GM21515 (cell line): ENCODE measurements around the gene GYS1.

Experiments
- ATAC-seq: cut with Tn5 transposase; IDR thresholded peaks from one replicate; pipeline ENCODE4 v1.9.1; 2021; ENCODE audit not compliant: unreplicated experiment

Gene GYS1

DNA sequence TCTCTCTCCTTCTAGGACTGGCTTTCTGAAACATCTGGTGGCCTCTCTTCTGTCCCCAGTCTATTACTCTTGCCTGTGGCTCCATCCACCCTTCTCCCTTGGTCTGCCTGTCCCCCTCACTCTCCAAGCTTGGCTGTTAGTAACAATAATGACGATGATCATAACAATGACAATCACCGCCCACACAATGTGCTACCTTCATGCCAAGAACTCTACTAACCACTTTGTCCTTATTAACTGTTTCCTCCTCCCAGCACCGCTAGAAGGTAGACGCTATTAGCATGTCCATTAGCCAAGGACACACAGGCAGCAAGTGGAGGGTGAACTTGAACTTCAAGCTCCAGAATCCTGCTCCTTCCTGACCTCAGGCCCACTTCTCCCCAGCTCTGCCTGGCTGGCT is 2.7 kb downstream of the GYS1 start:
- ATAC-seq = no peak

- no peak for ATAC-seq
Observed at GRCh38 chr19:48989701-48990291, 3.3 kb downstream of the GYS1 start.

DNA sequence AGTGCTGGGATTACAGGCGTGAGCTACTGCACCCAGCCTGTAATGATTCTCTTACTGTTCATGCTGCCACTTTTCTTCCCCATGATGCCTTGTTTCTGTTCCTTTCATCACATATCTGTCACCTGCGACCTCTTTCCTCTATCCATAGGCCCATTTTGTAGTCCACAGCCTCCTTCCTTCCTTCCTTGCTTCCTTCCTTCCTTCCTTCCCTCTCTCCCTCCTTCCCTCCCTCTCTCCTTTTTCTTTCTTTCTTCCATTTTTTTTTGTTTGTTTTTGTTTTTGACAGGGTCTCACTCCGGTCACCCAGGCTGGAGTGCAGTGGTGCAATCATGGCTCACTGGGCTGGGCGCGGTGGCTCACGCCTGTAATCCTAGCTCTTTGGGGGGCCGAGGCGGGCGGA is 4.2 kb downstream of the GYS1 start:
- ATAC-seq = no peak

- ATAC-seq = no peak
Observed at GRCh38 chr19:48988286-48988685, 4.8 kb downstream of the GYS1 start.

DNA sequence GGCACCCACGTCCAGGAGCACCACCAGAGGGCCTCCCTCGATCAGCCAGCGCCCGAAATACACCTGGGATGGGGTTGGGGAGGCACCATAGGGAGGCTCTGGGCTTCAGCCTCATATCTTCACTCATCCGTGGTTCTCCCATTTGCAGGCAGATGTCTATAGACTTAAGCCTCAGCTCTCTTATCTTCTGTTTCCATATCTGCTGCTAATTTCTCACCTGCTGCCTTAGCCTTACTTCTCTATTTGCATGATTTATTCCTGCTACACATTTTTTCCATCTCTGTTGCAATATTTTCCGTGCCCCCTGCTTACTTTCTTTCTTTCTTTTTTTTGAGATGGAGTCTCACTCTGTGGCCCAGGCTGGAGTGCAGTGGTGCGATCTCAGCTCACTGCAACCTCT is 5.8 kb downstream of the GYS1 start:
- no peak for ATAC-seq

DNA sequence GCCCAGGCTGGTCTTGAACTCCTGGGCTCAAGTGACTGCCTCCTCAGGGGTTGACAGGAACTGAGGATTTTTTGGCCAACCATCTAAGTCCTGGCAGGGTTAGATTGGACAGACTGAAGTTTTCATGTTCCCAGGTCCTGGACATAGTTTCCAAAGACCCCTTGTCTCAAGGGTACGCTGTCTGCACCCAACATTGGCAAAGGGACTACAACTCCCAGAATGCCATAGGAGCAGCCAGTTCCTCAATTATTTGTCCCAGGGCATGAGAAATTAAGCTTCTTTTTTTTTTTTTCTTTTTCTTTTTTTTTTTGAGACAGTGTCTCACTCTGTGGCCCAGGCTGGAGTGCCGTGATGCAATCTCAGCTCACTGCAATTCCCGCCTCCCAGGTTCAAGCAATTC is 6.9 kb downstream of the GYS1 start:
- no peak for ATAC-seq

GRCh38 chr19:48985711-48986110 is 7.4 kb downstream of the GYS1 start:
- no peak for ATAC-seq

- no peak for ATAC-seq
Observed at GRCh38 chr19:48982280-48982679, 10.8 kb downstream of the GYS1 start.

GRCh38 chr19:48977061-48977460 is 16.0 kb downstream of the GYS1 start:
- no peak for ATAC-seq

DNA sequence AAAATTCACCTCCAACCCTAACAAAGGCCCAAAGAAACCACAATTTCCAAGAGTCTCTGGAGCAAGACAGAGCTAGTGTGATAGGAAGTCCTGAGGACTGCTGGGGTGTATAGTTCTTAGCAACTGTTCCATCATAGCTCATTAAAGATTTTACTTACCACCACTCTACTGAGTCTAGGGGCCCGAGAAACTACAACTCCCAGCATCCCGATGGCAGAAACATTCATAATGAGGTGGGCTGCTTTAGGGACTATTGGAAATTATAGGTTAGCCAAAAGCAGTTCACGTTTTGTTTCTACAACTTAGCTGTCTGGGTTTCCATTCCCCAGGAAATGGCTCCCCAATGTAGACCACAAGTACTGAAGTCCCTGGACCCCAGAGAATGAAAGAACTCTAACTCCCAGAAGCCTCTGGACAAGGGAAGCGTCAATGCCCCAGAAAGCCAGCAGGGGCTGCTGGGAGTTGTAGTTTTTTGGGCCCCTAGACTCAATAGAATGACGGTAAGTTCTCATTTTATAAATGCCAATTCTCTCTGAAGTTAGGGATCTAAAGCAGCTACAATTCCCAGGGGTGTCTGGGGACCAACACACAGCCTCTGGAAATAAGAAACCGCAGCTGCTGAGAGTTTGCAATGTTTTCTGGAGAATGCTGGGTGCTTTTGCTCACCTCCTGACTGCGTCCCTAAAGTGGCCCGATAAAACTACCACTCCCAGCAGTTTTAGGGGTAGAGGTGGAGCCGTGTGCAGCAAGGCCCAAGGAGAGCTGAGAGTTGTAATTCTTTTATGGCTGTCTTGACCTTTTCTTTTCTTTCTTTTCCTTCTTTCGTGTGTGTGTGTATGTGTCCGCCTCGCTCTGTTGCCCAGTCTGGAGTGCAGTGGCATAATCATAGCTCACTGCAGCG is 16.9 kb downstream of the GYS1 start:
- no peak for ATAC-seq

DNA sequence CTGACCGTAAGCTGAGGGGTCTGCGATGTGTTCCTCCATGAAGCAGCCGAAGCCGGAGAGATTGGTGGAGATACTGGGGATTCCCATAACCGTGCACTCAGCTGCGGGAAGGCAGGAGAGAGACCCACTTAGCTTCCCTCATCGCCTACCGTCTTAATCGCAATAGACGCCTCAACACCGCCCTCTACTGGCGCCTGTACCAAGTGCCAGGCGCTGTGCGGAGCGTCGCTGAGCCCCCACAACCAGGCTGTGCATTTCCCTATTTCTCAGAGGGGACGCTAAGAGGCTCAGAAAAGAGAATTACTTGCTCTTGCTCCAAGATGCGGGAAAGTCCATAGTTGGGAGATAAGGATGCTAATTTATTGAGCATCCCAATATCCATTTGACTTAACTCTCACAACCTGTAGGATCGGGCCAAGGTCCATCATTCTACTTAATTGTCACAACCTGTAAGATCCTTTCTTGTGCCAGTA is 22.1 kb downstream of the GYS1 start:
- no peak for ATAC-seq

DNA sequence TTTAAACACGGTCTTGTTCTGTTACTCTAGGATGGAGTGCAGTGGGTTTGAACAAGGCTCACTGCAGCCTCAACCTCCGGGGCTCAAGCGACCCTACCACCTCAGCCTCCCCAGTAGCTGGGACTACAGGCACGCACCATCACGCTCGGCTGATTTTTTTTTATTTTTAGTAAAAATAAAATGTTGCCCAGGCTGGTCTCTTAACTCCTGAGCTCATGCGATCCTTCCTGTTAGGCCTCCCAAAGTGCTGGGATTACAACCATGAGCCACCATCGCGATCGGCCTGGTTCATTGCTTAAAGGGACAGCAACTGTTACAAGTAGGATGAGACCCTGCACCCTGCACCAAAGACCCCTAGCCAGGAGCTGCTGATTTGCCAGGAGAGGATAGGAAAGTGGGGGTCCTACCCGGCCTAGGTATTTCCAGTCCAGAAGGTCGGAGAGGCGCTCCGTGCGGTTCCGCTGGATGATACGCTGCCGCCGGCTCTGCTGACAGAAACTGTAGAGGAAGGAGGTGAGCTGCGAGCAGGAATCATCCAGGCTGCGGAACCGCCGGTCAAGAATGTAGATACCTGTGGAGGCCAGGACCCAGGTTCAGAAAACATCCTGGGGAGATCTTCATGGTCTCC is 22.9 kb downstream of the GYS1 start:
- no peak for ATAC-seq

GRCh38 chr19:48969276-48970138 is 23.6 kb downstream of the GYS1 start:
- no peak for ATAC-seq

DNA sequence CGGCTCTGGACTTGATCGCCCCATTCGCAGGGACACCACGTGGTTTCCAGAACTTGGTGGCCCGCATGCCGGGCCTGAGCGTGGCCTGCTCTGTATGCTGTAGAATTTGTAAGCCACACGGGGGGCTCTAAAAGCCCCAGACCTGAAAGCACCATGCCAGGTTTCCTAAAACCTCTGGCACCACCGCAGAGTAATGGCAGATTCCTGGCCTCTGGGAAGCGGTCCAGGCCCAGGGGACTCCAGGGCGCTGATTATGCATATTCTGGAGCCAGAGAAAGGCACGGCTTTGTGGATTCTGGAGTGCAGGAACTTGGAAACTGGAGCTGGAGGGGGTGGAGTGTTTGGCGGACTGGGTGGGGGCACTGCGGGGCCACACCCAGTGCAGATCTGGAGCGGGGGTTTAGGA is 24.3 kb downstream of the GYS1 start:
- ATAC-seq = no peak

- ATAC-seq = no peak
Observed at GRCh38 chr19:48968179-48968661, 24.9 kb downstream of the GYS1 start.

GRCh38 chr19:48967346-48968178 is 25.5 kb downstream of the GYS1 start:
- no peak for ATAC-seq

DNA sequence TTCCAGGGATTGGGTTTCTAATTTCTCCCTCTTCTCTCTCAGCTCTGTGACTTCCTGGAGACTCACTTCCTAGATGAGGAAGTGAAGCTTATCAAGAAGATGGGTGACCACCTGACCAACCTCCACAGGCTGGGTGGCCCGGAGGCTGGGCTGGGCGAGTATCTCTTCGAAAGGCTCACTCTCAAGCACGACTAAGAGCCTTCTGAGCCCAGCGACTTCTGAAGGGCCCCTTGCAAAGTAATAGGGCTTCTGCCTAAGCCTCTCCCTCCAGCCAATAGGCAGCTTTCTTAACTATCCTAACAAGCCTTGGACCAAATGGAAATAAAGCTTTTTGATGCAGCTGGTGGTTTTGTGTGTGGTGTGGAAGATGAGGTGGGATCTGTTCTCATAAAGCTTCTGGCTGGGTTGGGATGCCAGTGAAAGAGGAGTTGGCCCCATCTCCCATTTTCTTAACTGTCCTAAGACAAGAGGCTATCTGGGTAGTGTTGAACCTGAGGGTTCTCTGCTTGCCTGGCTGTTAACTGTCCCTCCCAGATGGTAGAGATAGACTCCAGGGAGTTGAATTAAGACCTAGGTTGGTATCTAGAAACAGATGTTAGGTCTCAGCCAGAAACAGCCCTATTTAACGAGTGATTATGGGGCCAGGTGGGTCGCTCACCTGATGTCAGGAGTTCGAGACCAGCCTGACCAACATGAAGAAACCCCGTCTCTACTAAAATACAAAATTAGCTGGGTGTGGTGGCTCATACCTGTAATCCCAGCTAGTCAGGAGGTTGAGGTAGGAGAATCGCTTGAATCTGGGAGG is 26.4 kb downstream of the GYS1 start:
- ATAC-seq = no peak

DNA sequence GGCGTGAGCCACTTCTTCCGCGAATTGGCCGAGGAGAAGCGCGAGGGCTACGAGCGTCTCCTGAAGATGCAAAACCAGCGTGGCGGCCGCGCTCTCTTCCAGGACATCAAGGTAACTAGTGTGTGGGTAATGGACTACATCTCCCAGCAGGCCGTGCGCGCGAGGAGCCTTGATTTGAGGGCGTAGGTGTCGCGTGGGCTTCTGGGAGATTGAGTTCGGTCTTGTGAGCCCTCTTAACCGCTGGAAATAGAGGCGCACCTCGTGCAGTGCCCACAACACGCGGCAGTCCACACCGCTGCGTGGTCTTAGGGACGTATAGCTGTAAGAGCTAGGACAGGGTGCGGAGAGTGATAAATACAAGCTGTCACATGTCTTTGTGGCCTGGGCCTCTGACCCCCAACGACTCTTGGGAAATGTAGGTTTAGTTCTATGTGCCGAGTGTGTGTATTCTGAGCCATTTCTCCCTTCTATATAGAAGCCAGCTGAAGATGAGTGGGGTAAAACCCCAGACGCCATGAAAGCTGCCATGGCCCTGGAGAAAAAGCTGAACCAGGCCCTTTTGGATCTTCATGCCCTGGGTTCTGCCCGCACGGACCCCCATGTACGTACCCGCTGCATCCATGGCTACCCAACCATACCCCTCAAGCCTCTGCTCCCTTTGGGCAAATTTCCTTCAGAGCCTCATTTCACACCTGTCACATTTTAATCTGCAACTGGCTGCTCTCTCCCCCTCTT is 27.1 kb downstream of the GYS1 start:
- no peak for ATAC-seq
